Measurements from ENCODE around the gene CNTN2. TPM values are rescaled to one million over a fixed set of nuclear protein-coding genes. Genes with fewer than 3 reads are reported as not detected.

CNTN2 gene
- total and polyA plus RNA-seq, 2 of the 4 experiments (the other 2 are of a cell fraction) = not detected

- no peak overlapping the region for H2AK9ac ChIP-seq (replicated peaks; ENCODE audit: low read depth, low read length, poor library complexity)
- H3K18ac ChIP-seq (ENCODE audit: low read depth, low read length) = no peak overlapping the region
- no peak overlapping the region for H2AK5ac ChIP-seq (ENCODE audit: low read depth, low read length)
- POLR2A ChIA-PET (ENCODE audit: unreplicated experiment) = no interaction called here
- H2AFZ ChIP-seq (replicated peaks; ENCODE audit: low read length, poor library complexity) = no peak overlapping the region
- intact Hi-C loops (cut with micrococcal nuclease) = no loop called here
- H3K36me3 ChIP-seq (ENCODE audit: control insufficient read depth, insufficient read depth, low read length) = no peaks in the 10 kb centered on the region
- H3K4me2 ChIP-seq (ENCODE audit: low read depth, low read length) = no peak overlapping the region
- no peak overlapping the region for H3K56ac ChIP-seq (ENCODE audit: extremely low read depth, insufficient read depth, low read length)
- H2BK120ac ChIP-seq (ENCODE audit: low read depth, low read length) = no peak overlapping the region
- H3K79me1 ChIP-seq (ENCODE audit: low read depth in 1 of 2, low read length in 2 of 2) = no peaks in the 10 kb centered on the region
- no peak overlapping the region for H3K14ac ChIP-seq (replicated peaks; ENCODE audit: low read depth, low read length)
- TF ChIP-seq CEBPB (IDR thresholded peaks at IDR 0.05; ENCODE audit: low read depth, low read length) (no peak), MAFK (IDR thresholded peaks at IDR 0.05; ENCODE audit: low read depth, low read length) (no peak), POLR2A (IDR thresholded peaks at IDR 0.05; ENCODE audit: low read depth, low read length) (no peak), NFE2L2 (IDR thresholded peaks at IDR 0.05; ENCODE audit: low read depth, low read length) (no peak), RFX5 (IDR thresholded peaks at IDR 0.05; ENCODE audit: low read depth, low read length) (no peak), BHLHE40 (IDR thresholded peaks at IDR 0.05; ENCODE audit: low read depth, low read length) (no peak), RAD21 (IDR thresholded peaks at IDR 0.05; ENCODE audit: low read length) (no peak), USF2 (IDR thresholded peaks at IDR 0.05; ENCODE audit: low read depth, low read length) (no peak), FOS (IDR thresholded peaks at IDR 0.05; ENCODE audit: low read depth, low read length) (no peak), ELK1 (IDR thresholded peaks at IDR 0.05; ENCODE audit: borderline replicate concordance, low read depth, low read length) (no peak), MXI1 (IDR thresholded peaks at IDR 0.05; ENCODE audit: borderline replicate concordance, low read depth, low read length) (no peak), RCOR1 (IDR thresholded peaks at IDR 0.05; ENCODE audit: insufficient replicate concordance, low read length) (no peak), CHD1 (IDR thresholded peaks at IDR 0.05; ENCODE audit: low read depth, low read length) (no peak), CTCF (conservative IDR thresholded peaks at IDR 0.05; ENCODE audit: low read depth, low read length) (no peak), MAZ (IDR thresholded peaks at IDR 0.05; ENCODE audit: borderline replicate concordance, low read depth, low read length) (no peak), SMC3 (IDR thresholded peaks at IDR 0.05; ENCODE audit: low read depth, low read length) (no peak)
- dilution Hi-C loops (cut with HindIII; ENCODE audit: low sequenced_read_pairs, unreplicated experiment) = no loop called here
- H3K9me3 ChIP-seq (ENCODE audit: control insufficient read depth, insufficient read depth, low read length) = no peaks in the 10 kb centered on the region
- in situ Hi-C loops (cut with MboI; ENCODE audit: low sequenced_read_pairs) = no loop called here
- no peak overlapping the region for H2BK20ac ChIP-seq (ENCODE audit: low read depth, low read length)
- H3K27ac ChIP-seq (ENCODE audit: insufficient read depth, low read length) = no peak overlapping the region
- no peak overlapping the region for H3K23ac ChIP-seq (ENCODE audit: low read depth, low read length)
- CTCF ChIA-PET = interaction anchor here (0.7 kb wide), 1 partner anchor 10 kb away, joined by 3 read pairs; no protein-coding TSS in a partner anchor
- no TSS peak for BruUV-seq (replicated peaks)
- H3K9me1 ChIP-seq (ENCODE audit: insufficient read depth, low read length) = no peaks in the 10 kb centered on the region; the same call in 1 of the 2 replicates
- H2BK5ac ChIP-seq (ENCODE audit: low read depth, low read length, poor library complexity, severe bottlenecking) = no peak overlapping the region
- H3K4me3 ChIP-seq (ENCODE audit: insufficient read depth, low read depth, low read length) = no peak overlapping the region
- no peaks in the 10 kb centered on the region for H4K20me1 ChIP-seq (ENCODE audit: insufficient read depth, low read length)
- no peak overlapping the region for H3K9ac ChIP-seq (ENCODE audit: low read depth, low read length)
- H4K8ac ChIP-seq (ENCODE audit: low read depth in 2 of 2, low read length in 2 of 2) = no peak overlapping the region
- H3K4ac ChIP-seq (ENCODE audit: low read depth, low read length) = no peak overlapping the region
- DNase-seq (no peak), ATAC-seq (ENCODE audit: low read depth) (no peak)
- no peak overlapping the region for H2BK15ac ChIP-seq (ENCODE audit: low read depth, low read length)
- H4K91ac ChIP-seq (ENCODE audit: insufficient read depth, low read depth, low read length) = no peak overlapping the region
- H4K5ac ChIP-seq (ENCODE audit: low read depth, low read length) = no peak overlapping the region
- H3K4me1 ChIP-seq (ENCODE audit: control insufficient read depth, insufficient read depth, low read length) = no peaks in the 10 kb centered on the region; the same call in 1 of the 2 replicates
- WGBS, 2 experiments (ENCODE audit: extremely low coverage in 2 of 2, insufficient read length in 1 of 2) = 100% methylated on average over 1 of the region's 9 CpGs; no CpG with 5 or more reads in 1 of the 2 experiments
- peaks cover 2% of the 10 kb centered on the region for H3K27me3 ChIP-seq (ENCODE audit: control insufficient read depth, insufficient read depth, low read length)
Measured at GRCh38 chr1:205072286-205072685, 29.3 kb downstream of the CNTN2 start.
